ENCODE measurements around the gene RPL28. TPM values are rescaled to one million over a fixed set of nuclear protein-coding genes. Genes with fewer than 3 reads are reported as not detected.

The RPL28 gene
- total RNA-seq, 1 experiment from 2014 or later = 2,505 TPM

GRCh38 chr19:55407800-55408532 is 22.2 kb downstream of the RPL28 start (continued):
- TF ChIP-seq ZNF263 (CRISPR knock-in tag; IDR thresholded peaks at IDR 0.05; ENCODE audit: low read depth) (peak; percentile 40; the same call in 1 of the 2 replicates), ZSCAN18 (CRISPR knock-in tag; IDR thresholded peaks at IDR 0.05) (no peak), ZNF423 (CRISPR knock-in tag; IDR thresholded peaks at IDR 0.05) (no peak), TCF7 (CRISPR knock-in tag; IDR thresholded peaks at IDR 0.05; ENCODE audit: low read depth) (no peak; the same call in 1 of the 2 replicates), ERG (CRISPR knock-in tag; IDR thresholded peaks at IDR 0.05) (no peak), MYBL2 (CRISPR knock-in tag; IDR thresholded peaks at IDR 0.05) (peak; percentile 100), ZNF317 (CRISPR knock-in tag; IDR thresholded peaks at IDR 0.05; ENCODE audit: borderline replicate concordance, low read depth) (peak; percentile 64), CBFB (CRISPR knock-in tag; IDR thresholded peaks at IDR 0.05; ENCODE audit: low read depth) (peak; percentile 89; the same call in 1 of the 2 replicates), ZNF232 (CRISPR knock-in tag; IDR thresholded peaks at IDR 0.05) (no peak; the same call in 1 of the 2 replicates), ZBTB21 (CRISPR knock-in tag; IDR thresholded peaks at IDR 0.05; ENCODE audit: borderline replicate concordance) (peak; percentile 94), HMGXB4 (CRISPR knock-in tag; IDR thresholded peaks at IDR 0.05) (no peak), KAT7 (CRISPR knock-in tag; IDR thresholded peaks at IDR 0.05; ENCODE audit: borderline replicate concordance) (no peak; the same call in 1 of the 2 replicates), CREB1 (CRISPR knock-in tag; IDR thresholded peaks at IDR 0.05) (peak; percentile 68; the same call in 1 of the 2 replicates), ZNF425 (CRISPR knock-in tag; conservative IDR thresholded peaks at IDR 0.05) (no peak), SP1 (CRISPR knock-in tag; conservative IDR thresholded peaks at IDR 0.05) (peak; percentile 90), ARID4B (CRISPR knock-in tag; IDR thresholded peaks at IDR 0.05; ENCODE audit: borderline replicate concordance) (peak; percentile 75; the same call in 1 of the 2 replicates), NR3C1 (CRISPR knock-in tag; conservative IDR thresholded peaks at IDR 0.05; ENCODE audit: low read depth) (0 out of 2 replicates have a peak, but pooled peaks have one; percentile 1), FOXJ3 (CRISPR knock-in tag; IDR thresholded peaks at IDR 0.05; ENCODE audit: borderline replicate concordance) (no peak), IRF2 (CRISPR knock-in tag; IDR thresholded peaks at IDR 0.05; ENCODE audit: borderline replicate concordance, low read depth) (no peak), AFF4 (CRISPR knock-in tag; IDR thresholded peaks at IDR 0.05; ENCODE audit: borderline replicate concordance) (no peak), FOXK1 (CRISPR knock-in tag; IDR thresholded peaks at IDR 0.05) (peak; percentile 58; the same call in 1 of the 2 replicates), TEAD4 (CRISPR knock-in tag; IDR thresholded peaks at IDR 0.05) (no peak), TP53 (CRISPR knock-in tag; IDR thresholded peaks at IDR 0.05) (peak; percentile 95)
